Measurements from ENCODE around the gene PIGP.

- TF ChIP-seq EP300 (IDR thresholded peaks at IDR 0.05; ENCODE audit: low read length) = no peak
- TF ChIP-seq FIP1L1 (IDR thresholded peaks at IDR 0.05; ENCODE audit: low read depth, low read length, poor library complexity, severe bottlenecking) = no peak
Observed at GRCh38 chr21:37071561-37072273, 1.2 kb downstream of the PIGP start.

All from K562 (cell line).